Iris pigment epithelial cell (primary cell): ENCODE data around the gene TEKT5.

Experiments
- DNase-seq: peaks from one replicate; pipeline ENCODE4 v3.0.0-alpha.2; 2011; ENCODE audit warnings: low read depth

The TEKT5 gene

GRCh38 chr16:10578474-10579316, 116.0 kb downstream of the TEKT5 start:
- no peak for DNase-seq
